GM12872 (cell line): ENCODE data around the gene VTCN1.

ENCODE experiments used
- TF ChIP-seq, protein P1 (sequence below): IDR thresholded peaks from 3 replicates; pipeline ENCODE4 v1.5.1; 2011; ENCODE audit warnings: low read depth, mild to moderate bottlenecking, low read length, moderate library complexity; ENCODE audit not compliant: insufficient read depth

The VTCN1 gene

DNA sequence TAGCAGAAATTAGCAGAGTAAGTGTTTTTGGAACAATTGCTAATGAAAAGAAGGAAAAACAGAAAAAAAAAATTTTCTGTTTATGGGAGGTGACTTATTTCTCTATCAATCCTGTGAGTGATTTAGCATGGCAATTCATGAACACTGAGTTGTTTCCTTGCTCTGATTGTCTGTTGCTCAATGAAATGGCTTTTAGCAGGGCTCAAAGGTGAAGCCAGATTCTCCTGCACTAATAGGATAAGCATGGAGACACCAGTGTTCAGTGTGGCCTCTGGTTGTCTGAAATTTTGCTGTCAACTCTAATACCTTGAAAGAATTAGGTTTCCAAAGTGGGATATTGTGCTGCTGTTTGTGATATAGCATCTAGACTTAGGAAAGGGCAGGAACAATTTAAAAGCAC lies 105.0 kb downstream of the VTCN1 start:
- TF ChIP-seq, protein P1, sequence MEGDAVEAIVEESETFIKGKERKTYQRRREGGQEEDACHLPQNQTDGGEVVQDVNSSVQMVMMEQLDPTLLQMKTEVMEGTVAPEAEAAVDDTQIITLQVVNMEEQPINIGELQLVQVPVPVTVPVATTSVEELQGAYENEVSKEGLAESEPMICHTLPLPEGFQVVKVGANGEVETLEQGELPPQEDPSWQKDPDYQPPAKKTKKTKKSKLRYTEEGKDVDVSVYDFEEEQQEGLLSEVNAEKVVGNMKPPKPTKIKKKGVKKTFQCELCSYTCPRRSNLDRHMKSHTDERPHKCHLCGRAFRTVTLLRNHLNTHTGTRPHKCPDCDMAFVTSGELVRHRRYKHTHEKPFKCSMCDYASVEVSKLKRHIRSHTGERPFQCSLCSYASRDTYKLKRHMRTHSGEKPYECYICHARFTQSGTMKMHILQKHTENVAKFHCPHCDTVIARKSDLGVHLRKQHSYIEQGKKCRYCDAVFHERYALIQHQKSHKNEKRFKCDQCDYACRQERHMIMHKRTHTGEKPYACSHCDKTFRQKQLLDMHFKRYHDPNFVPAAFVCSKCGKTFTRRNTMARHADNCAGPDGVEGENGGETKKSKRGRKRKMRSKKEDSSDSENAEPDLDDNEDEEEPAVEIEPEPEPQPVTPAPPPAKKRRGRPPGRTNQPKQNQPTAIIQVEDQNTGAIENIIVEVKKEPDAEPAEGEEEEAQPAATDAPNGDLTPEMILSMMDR: no peak

DNA sequence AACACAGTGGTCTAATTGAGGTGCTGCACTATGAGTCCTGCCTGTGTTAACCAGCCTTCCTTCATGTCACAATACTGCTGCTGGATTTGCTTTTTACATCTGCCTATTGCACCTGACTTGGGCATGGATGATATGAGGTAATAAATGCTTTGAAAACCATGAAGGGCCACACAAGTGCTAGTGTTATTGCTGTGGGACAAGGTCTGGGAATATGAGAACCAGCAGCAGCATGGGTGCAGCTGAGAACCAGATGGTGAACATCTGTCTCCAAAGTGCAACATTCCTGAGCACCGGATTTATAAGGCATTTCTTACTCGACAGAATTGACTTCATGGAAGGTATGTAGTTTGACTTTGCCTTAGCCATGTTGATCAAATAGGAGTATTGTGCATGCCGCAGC lies 105.7 kb downstream of the VTCN1 start:
- TF ChIP-seq, protein P1: no peak

DNA sequence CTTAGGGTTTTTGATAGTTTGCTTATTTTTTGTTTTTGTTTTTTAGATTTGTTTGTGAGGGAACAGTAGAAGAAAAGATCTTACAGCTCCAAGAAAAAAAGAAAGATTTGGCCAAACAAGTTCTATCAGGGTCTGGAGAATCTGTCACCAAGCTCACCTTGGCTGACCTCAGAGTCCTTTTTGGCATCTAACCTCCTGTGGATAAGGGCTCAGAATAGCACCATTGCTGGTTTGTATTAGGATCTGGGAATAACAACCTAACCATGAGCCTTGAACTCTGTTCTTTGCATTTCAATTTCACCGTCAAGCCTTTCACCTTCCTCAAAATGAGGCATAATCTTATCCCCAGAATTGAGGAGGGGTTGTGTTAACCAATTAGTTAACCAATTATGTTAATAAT lies 109.4 kb downstream of the VTCN1 start:
- TF ChIP-seq, protein P1: no peak

DNA sequence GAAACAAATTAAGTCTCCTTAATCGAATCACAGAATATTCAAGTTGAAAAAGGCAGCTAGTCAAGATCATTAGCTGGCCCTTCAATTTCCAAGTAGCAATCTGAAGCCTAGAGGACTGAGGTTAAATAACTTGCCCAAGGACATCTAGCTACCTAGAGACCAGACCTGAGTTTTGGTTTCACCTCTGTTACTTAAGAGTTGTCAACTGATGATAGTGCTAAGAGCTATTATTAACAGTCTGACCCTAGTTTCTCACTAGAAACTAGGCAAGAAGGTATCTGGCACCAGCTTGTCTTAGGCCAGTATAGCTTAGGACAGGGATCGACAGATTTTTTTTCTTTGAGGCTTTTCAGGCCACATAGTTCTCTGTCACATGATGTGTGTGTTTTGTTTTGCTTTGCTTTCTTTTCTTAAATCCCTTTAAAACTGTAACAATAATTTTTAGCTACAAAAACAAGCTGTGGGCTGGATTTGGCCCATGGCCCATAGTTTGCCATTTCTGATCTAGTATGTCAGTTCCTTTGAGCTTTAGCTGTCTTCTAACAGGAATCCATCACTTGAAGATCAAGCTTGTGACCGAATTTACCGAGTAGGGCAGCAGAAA lies 112.3 kb downstream of the VTCN1 start:
- TF ChIP-seq, protein P1: no peak

DNA sequence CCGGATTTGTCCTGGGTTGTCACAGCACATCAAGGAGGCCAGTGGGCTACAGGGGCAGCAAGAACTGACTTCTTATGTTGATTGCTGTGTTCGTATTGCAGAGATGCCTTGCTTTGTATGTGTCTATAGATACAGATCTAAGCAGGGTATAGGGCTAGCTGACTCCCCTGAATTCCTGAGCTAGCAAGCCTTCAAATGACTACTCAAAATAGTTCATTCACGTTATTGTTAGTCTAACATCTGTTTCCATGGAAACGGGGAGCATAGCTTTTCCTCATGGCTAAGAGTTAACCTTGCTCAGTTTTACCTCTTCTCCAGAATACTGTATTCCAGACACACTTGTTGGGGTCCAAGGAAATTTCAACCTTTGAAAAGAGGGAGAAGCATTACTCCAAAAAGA lies 113.3 kb downstream of the VTCN1 start:
- TF ChIP-seq, protein P1: no peak

DNA sequence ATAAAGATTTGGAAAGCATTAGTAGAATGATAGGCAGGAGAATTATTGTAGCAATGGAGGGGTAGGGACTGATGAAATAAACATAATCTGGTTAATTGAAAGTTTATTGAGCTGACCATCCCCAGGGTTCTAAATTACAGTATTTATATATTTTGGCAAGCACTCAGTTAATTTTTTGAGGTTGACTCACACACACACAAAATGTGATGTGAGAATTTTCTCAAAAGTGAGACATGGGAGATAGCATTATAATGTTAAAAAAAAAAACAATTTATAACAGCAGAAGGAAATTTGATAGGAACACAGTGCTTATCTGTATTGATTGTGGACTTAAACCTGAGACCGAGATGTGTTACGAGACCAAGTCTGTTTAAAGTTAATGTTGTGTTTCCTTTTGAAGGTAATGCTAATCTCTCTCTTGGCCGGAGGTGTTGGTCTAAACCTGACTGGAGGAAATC lies 113.7 kb downstream of the VTCN1 start:
- TF ChIP-seq, protein P1: no peak

DNA sequence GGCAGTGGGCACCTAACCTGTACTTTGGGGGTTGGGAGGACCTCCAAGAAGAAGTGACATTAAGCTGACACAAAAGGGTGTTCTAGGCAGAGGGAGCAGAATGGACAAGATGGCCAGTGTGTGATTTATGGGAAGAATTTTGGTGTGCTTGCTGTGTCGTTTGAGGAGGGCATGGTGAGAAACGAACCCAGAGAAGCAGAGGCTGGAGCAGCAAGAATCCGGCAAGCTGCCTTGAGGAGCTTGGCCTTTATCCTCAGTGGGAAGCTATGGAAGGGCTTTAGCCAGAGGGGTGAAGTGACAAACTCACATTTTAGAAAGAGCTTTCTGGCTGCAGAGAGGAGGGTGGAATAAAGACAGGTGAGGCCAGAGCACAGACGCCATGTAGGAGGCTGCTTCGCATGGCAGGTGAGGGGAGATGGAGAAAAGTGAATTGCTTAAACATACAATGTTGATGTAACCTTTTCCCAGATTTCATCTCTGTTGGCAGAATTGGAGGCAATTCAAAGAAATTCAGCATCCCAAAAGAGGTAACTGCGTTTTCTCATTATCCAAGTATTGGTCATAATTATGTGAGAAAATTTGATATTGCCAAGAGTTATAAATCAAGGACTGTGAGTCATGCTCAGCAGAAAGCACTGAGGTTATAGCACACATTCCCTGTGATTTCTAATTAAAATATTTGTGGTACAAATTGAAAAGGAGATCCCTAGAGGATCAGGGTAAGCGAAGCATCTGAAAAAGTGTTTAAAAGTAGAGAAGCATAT lies 115.7 kb downstream of the VTCN1 start:
- TF ChIP-seq, protein P1: no peak
